Neuronal stem cell (in vitro differentiated cells): ENCODE data around the gene NDUFB11.

Experiments used
- DNase-seq: peaks from one replicate; pipeline ENCODE4 v3.0.0-alpha.2; 2013; ENCODE audit warnings: low spot score
- H2AFZ ChIP-seq: one replicate; pipeline ENCODE4 v1.6.1; 2013; ENCODE audit warnings: mild to moderate bottlenecking, low read length, inconsistent platforms
- H2AK5ac ChIP-seq: 2 replicates; pipeline ENCODE4 v1.6.1; 2013; ENCODE audit warnings: low read depth, mild to moderate bottlenecking, inconsistent platforms, low read length, moderate library complexity, mixed read lengths
- H2BK120ac ChIP-seq: 2 replicates; pipeline ENCODE4 v1.6.1; 2013; ENCODE audit warnings: low read depth, mild to moderate bottlenecking, inconsistent platforms, low read length, moderate library complexity, mixed read lengths
- H2BK12ac ChIP-seq: one replicate; pipeline ENCODE4 v1.6.1; 2013; ENCODE audit warnings: low read length, inconsistent platforms
- H2BK15ac ChIP-seq: 2 replicates; pipeline ENCODE4 v1.6.1; 2013; ENCODE audit warnings: mild to moderate bottlenecking, low read length, inconsistent platforms, mixed read lengths
- H2BK5ac ChIP-seq: one replicate; pipeline ENCODE4 v1.6.1; 2013; ENCODE audit warnings: inconsistent platforms, mild to moderate bottlenecking, low read length, moderate library complexity
- H3K14ac ChIP-seq: one replicate; pipeline ENCODE4 v1.6.1; 2013; ENCODE audit warnings: low read length, inconsistent platforms
- H3K18ac ChIP-seq: 2 replicates; pipeline ENCODE4 v1.6.1; 2013; ENCODE audit warnings: low read length, inconsistent platforms
- H3K23ac ChIP-seq: 2 replicates; pipeline ENCODE4 v1.6.1; 2013; ENCODE audit warnings: low read depth, mild to moderate bottlenecking, mixed read lengths, low read length, inconsistent platforms; ENCODE audit not compliant: poor library complexity
- H3K27ac ChIP-seq: replicated peaks from 3 replicates; pipeline ENCODE4 v1.5.1; 2013; ENCODE audit warnings: low read length, inconsistent platforms
- H3K27me3 ChIP-seq, 3 experiments: 2 replicates each; pipeline ENCODE4 v1.6.1; 2013; ENCODE audit warnings: low read length in 3 of 3, mild to moderate bottlenecking in 2 of 3, inconsistent platforms in 1 of 3, low read depth in 1 of 3, mixed read lengths in 1 of 3, moderate library complexity in 1 of 3; ENCODE audit not compliant: control insufficient read depth in 3 of 3, insufficient read depth in 3 of 3
- H3K36me3 ChIP-seq, 2 donors: replicated peaks in 1 of 2; 2 replicates each; pipeline ENCODE4 v1.6.1; 2013; ENCODE audit warnings: low read length in 2 of 2; ENCODE audit not compliant: control insufficient read depth in 2 of 2, insufficient read depth in 2 of 2
- H3K4ac ChIP-seq: 2 replicates; pipeline ENCODE4 v1.6.1; 2013; ENCODE audit warnings: inconsistent platforms, mild to moderate bottlenecking, low read length, moderate library complexity
- H3K4me1 ChIP-seq, 2 donors: 1 replicate in 1 of 2; 2 replicates in 1 of 2; pipeline ENCODE4 v1.6.1; 2013; ENCODE audit warnings: low read length in 2 of 2, low read depth in 1 of 2; ENCODE audit not compliant: control insufficient read depth in 2 of 2, insufficient read depth in 1 of 2
- H3K4me2 ChIP-seq: one replicate; pipeline ENCODE4 v1.6.1; 2013; ENCODE audit warnings: mild to moderate bottlenecking, low read length, inconsistent platforms; ENCODE audit not compliant: insufficient read depth, poor library complexity, severe bottlenecking
- H3K4me3 ChIP-seq, 2 donors: 2 replicates each; pipeline ENCODE4 v1.5.1; 2013; ENCODE audit warnings: low read length in 2 of 2, mild to moderate bottlenecking in 2 of 2, inconsistent platforms in 1 of 2, moderate library complexity in 1 of 2
- H3K79me1 ChIP-seq: one replicate; pipeline ENCODE4 v1.6.1; 2013; ENCODE audit warnings: low read depth, mild to moderate bottlenecking, inconsistent platforms, low read length, moderate library complexity
- H3K9ac ChIP-seq: one replicate; pipeline ENCODE4 v1.6.1; 2013; ENCODE audit warnings: mild to moderate bottlenecking, low read depth, low read length, inconsistent platforms; ENCODE audit not compliant: poor library complexity
- H3K9me3 ChIP-seq, 2 donors: replicated peaks in 1 of 2; 2 replicates each; pipeline versions ENCODE3 to v1.6.1; 2013; ENCODE audit warnings: low read length in 2 of 2, mild to moderate bottlenecking in 2 of 2, inconsistent platforms in 1 of 2, low read depth in 1 of 2, mixed read lengths in 1 of 2, moderate library complexity in 1 of 2; ENCODE audit not compliant: control insufficient read depth in 2 of 2, insufficient read depth in 1 of 2
- H4K8ac ChIP-seq: one replicate; pipeline ENCODE4 v1.6.1; 2013; ENCODE audit warnings: low read depth, mild to moderate bottlenecking, inconsistent platforms, low read length, moderate library complexity
- H4K91ac ChIP-seq: one replicate; pipeline ENCODE4 v1.6.1; 2013; ENCODE audit warnings: low read length, low read depth, mild to moderate bottlenecking, inconsistent platforms; ENCODE audit not compliant: poor library complexity
- WGBS, 2 donors: extraction: QIAGEN DNeasy Blood & Tissue Kit; methylation state at CpG; one replicate each; pipeline ENCODE4 v1.1.7; 2013; ENCODE audit warnings: missing lambda C conversion rate in 2 of 2, mixed read lengths in 1 of 2; ENCODE audit not compliant: insufficient read length in 2 of 2, insufficient replicate concordance in 1 of 2; ENCODE audit errors: extremely low coverage in 2 of 2; 5-methylcytosine and 5-hydroxymethylcytosine counted together

NDUFB11 gene

GRCh38 chrX:47168495-47169073 is 24.1 kb upstream of the NDUFB11 start:
- DNase-seq: no peak

GRCh38 chrX:47166126-47166525 is 21.6 kb upstream of the NDUFB11 start:
- no peak overlapping the region for H2BK15ac ChIP-seq
- no peak overlapping the region for H2BK120ac ChIP-seq
- H3K79me1 ChIP-seq: peaks cover 1% of the 10 kb centered on the region
- H3K23ac ChIP-seq: no peak overlapping the region
- no peak overlapping the region for H3K4ac ChIP-seq
- peaks cover 0 to 6% of the 10 kb centered on the region in 2 donors for H3K9me3 ChIP-seq
- no peak overlapping the region for H4K8ac ChIP-seq
- H3K36me3 ChIP-seq: peaks cover 8 to 51% of the 10 kb centered on the region in 2 donors
- no peak overlapping the region for H2AK5ac ChIP-seq
- H3K18ac ChIP-seq: no peak overlapping the region
- H3K14ac ChIP-seq: no peak overlapping the region
- H3K4me2 ChIP-seq: no peak overlapping the region
- DNase-seq: no peak
- no peak overlapping the region for H2BK12ac ChIP-seq
- WGBS, 2 donors: no CpG with 5 or more reads among the region's 5 CpGs
- H3K9ac ChIP-seq: no peak overlapping the region
- H3K27me3 ChIP-seq: peaks cover 0 to 26% (median 0%) of the 10 kb centered on the region in 3 experiments
- H3K27ac ChIP-seq: no peak overlapping the region
- H3K4me3 ChIP-seq: no peak overlapping the region
- no peaks in the 10 kb centered on the region for H3K4me1 ChIP-seq
- no peak overlapping the region for H4K91ac ChIP-seq
- no peak overlapping the region for H2BK5ac ChIP-seq
- H2AFZ ChIP-seq: no peak overlapping the region

More at GRCh38 chrX:47168495-47169073, 24.1 kb upstream of the NDUFB11 start:
- no peak overlapping the region for H2BK15ac ChIP-seq
- H3K36me3 ChIP-seq: peaks cover 22 to 57% of the 10 kb centered on the region in 2 donors
- no CpG with 5 or more reads among the region's 6 CpGs for WGBS, 2 donors
- H2BK5ac ChIP-seq: no peak overlapping the region
- no peak overlapping the region for H3K4me3 ChIP-seq
- no peak overlapping the region for H2AFZ ChIP-seq
- no peak overlapping the region for H4K91ac ChIP-seq
- no peak overlapping the region for H3K18ac ChIP-seq
- H3K79me1 ChIP-seq: peaks cover 5% of the 10 kb centered on the region
- H3K23ac ChIP-seq: no peak overlapping the region
- no peak overlapping the region for H4K8ac ChIP-seq
- no peak overlapping the region for H3K27ac ChIP-seq
- no peak overlapping the region for H2AK5ac ChIP-seq
- no peak overlapping the region for H3K4me2 ChIP-seq
- H3K4ac ChIP-seq: no peak overlapping the region
- no peak overlapping the region for H2BK120ac ChIP-seq
- H3K14ac ChIP-seq: no peak overlapping the region
- H3K4me1 ChIP-seq: no peaks in the 10 kb centered on the region
- H3K9ac ChIP-seq: no peak overlapping the region
- H3K9me3 ChIP-seq: peaks cover 0 to 6% of the 10 kb centered on the region in 2 donors
- H3K27me3 ChIP-seq: peaks cover 0 to 43% (median 0%) of the 10 kb centered on the region in 3 experiments
- no peak overlapping the region for H2BK12ac ChIP-seq

GRCh38 chrX:47164420-47164819 is 19.9 kb upstream of the NDUFB11 start:
- no peak overlapping the region for H2BK15ac ChIP-seq
- H3K4ac ChIP-seq: no peak overlapping the region
- no peak overlapping the region for H2BK5ac ChIP-seq
- H3K9ac ChIP-seq: no peak overlapping the region
- no peak overlapping the region for H2BK120ac ChIP-seq
- no peak overlapping the region for H2AK5ac ChIP-seq
- H3K79me1 ChIP-seq: peaks cover 1% of the 10 kb centered on the region
- H3K27ac ChIP-seq: no peak overlapping the region
- no peak overlapping the region for H3K14ac ChIP-seq
- no CpG with 5 or more reads among the region's 3 CpGs for WGBS, 2 donors
- no peak overlapping the region for H2AFZ ChIP-seq
- peaks cover 0 to 18% (median 0%) of the 10 kb centered on the region in 3 experiments for H3K27me3 ChIP-seq
- no peak overlapping the region for H4K8ac ChIP-seq
- no peak overlapping the region for H4K91ac ChIP-seq
- no peak overlapping the region for H3K18ac ChIP-seq
- peaks cover 5 to 41% of the 10 kb centered on the region in 2 donors for H3K36me3 ChIP-seq
- no peak overlapping the region for H3K4me3 ChIP-seq
- no peak overlapping the region for H2BK12ac ChIP-seq
- no peak overlapping the region for H3K23ac ChIP-seq
- peaks cover 0 to 6% of the 10 kb centered on the region in 2 donors for H3K9me3 ChIP-seq
- H3K4me2 ChIP-seq: no peak overlapping the region
- no peak for DNase-seq
- no peaks in the 10 kb centered on the region for H3K4me1 ChIP-seq

- Histone ChIP-seq H2AFZ (no peak overlapping the region), H3K9me3 (peaks cover 0 to 6% of the 10 kb centered on the region in 2 donors), H2BK5ac (no peak overlapping the region), H3K23ac (no peak overlapping the region), H2BK15ac (no peak overlapping the region), H3K18ac (no peak overlapping the region), H3K4me3 (no peak overlapping the region), H4K91ac (no peak overlapping the region), H4K8ac (no peak overlapping the region), H3K79me1 (peaks cover 1% of the 10 kb centered on the region), H2BK12ac (no peak overlapping the region), H3K14ac (no peak overlapping the region), H3K27ac (no peak overlapping the region), H3K4me1 (no peaks in the 10 kb centered on the region), H3K9ac (no peak overlapping the region), H3K4ac (no peak overlapping the region), H2AK5ac (no peak overlapping the region), H3K4me2 (no peak overlapping the region), H3K36me3 (peaks cover 0 to 43% of the 10 kb centered on the region in 2 donors), H2BK120ac (no peak overlapping the region), H3K27me3 (peaks cover 0 to 11% (median 0%) of the 10 kb centered on the region in 3 experiments)
- no peak for DNase-seq
- WGBS, 2 donors: no CpG with 5 or more reads among the region's 5 CpGs
Observed at GRCh38 chrX:47162927-47163583, 18.6 kb upstream of the NDUFB11 start.
